Stimulated activated naive B cell treated with anti-CD40 and anti-IgM and Interleukin-4, amounts not matched to agents 10 μg/mL and 1 μg/mL and 100 μg/mL, for 72 hours (primary cell): ENCODE results near the gene LDHAL6B.

Experiments
- ATAC-seq, 2 donors: fragments of 150-1000 bp; cut with Tn5 transposase; replicated peaks; 2 replicates each; pipeline ENCODE4 v1.10.0; 2021; ENCODE audit warnings: moderate library complexity in 1 of 2
- DNase-seq: peaks from one replicate; pipeline ENCODE4 v3.0.0; 2021
- H3K27ac Mint-ChIP-seq: one replicate; pipeline ENCODE4 v1.8.0; 2022; ENCODE audit warnings: mild to moderate bottlenecking, mixed read lengths
- H3K27me3 Mint-ChIP-seq, 2 donors: one replicate each; pipeline ENCODE4 v1.8.0; 2022; ENCODE audit warnings: mixed read lengths in 2 of 2
- H3K36me3 Mint-ChIP-seq, 2 donors: one replicate each; pipeline ENCODE4 v1.8.0; 2022; ENCODE audit warnings: mixed read lengths in 2 of 2, mild to moderate bottlenecking in 1 of 2
- H3K4me1 Mint-ChIP-seq, 2 donors: one replicate each; pipeline ENCODE4 v1.8.0; 2022; ENCODE audit warnings: mixed read lengths in 2 of 2, mild to moderate bottlenecking in 1 of 2
- H3K4me3 Mint-ChIP-seq, 2 donors: one replicate each; pipeline ENCODE4 v1.8.0; 2022; ENCODE audit warnings: mild to moderate bottlenecking in 2 of 2, mixed read lengths in 2 of 2, moderate library complexity in 1 of 2
- H3K9me3 Mint-ChIP-seq, 2 donors: one replicate each; pipeline ENCODE4 v1.8.0; 2022; ENCODE audit warnings: mixed read lengths in 2 of 2, mild to moderate bottlenecking in 1 of 2

LDHAL6B gene

DNA sequence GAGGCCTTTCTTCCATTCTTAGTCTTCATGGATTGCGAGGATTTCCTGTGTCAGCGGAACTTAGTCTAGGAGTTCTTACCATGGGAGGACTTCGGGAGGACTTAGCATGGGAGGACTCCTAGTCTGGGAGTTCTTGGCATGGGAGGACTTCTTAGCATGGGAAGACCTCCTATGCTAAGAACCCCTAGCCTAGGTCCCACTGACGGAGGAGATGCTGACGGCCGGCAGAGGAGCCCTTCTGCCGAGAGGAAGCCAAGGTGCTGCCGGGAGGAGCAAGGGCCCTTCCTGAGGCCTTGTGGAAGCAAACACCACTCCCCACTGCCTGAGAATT lies 35.6 kb upstream of the LDHAL6B start:
- DNase-seq (no peak), ATAC-seq (no peak)
- Mint-ChIP-seq H3K4me3 (no peak overlapping the region), H3K27ac (no peak overlapping the region), H3K27me3 (no peaks in the 10 kb centered on the region), H3K9me3 (peaks cover 2 to 6% of the 10 kb centered on the region in 2 donors), H3K36me3 (peaks cover 56 to 78% of the 10 kb centered on the region in 2 donors), H3K4me1 (peaks cover 21 to 34% of the 10 kb centered on the region in 2 donors)

DNA sequence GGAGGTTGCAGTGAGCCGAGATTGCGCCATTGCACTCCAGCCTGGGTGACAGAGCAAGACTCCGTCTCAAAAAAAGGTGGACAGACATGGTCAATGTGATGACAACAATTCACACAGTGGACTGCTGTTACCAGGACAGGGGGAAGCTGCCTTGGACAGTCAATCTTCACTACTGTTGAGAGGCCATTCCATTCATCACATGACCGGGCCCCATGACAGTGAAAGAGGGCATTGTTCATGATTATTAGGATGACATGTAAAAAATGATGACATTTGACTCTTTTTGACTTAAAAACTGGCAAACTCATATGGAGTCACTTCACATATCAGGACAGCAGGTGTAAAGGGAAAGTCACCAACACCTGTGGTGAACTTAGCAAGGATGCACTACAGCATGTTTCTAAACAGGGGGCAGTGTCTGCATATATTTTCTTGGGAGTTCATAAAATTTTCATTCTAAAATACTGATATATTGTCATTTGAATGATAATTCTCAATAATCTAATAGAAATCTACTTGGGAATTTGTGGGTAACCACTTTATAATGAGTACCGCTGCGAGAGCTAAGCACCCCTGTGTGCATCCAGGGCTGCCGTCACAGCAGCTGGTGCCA lies 34.2 kb upstream of the LDHAL6B start:
- H3K4me1 Mint-ChIP-seq, result peaks cover 26 to 39% of the 10 kb centered on the region in 2 donors
- peaks cover 48 to 72% of the 10 kb centered on the region in 2 donors for H3K36me3 Mint-ChIP-seq
- ATAC-seq, result no peak
- no peak overlapping the region for H3K27ac Mint-ChIP-seq
- no peak for DNase-seq
- no peak overlapping the region for H3K4me3 Mint-ChIP-seq
- peaks cover 2 to 6% of the 10 kb centered on the region in 2 donors for H3K9me3 Mint-ChIP-seq
- H3K27me3 Mint-ChIP-seq, result no peaks in the 10 kb centered on the region

DNA sequence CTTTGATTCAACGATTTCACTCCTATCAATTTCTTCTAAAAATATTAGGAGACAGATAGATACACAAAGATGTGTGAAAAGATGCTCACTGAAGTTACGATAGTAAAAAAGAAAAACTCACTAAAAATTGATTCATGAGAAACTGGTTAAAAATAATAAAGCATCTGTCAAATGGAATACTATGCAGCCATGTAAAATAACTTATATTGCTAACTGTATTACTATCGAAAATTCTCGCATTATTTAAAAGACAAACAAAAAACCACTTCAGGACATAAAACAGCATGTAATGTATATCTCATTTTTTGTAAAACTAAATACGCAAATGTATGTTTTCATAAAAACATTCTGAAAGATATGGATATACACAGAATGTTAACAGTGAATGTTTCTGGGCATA lies 33.4 kb upstream of the LDHAL6B start:
- Mint-ChIP-seq H3K36me3 (peaks cover 53 to 75% of the 10 kb centered on the region in 2 donors), H3K27ac (no peak overlapping the region), H3K4me1 (peaks cover 33 to 47% of the 10 kb centered on the region in 2 donors), H3K4me3 (no peak overlapping the region), H3K9me3 (peaks cover 2 to 6% of the 10 kb centered on the region in 2 donors), H3K27me3 (no peaks in the 10 kb centered on the region)
- no peak for ATAC-seq
- no peak for DNase-seq

DNA sequence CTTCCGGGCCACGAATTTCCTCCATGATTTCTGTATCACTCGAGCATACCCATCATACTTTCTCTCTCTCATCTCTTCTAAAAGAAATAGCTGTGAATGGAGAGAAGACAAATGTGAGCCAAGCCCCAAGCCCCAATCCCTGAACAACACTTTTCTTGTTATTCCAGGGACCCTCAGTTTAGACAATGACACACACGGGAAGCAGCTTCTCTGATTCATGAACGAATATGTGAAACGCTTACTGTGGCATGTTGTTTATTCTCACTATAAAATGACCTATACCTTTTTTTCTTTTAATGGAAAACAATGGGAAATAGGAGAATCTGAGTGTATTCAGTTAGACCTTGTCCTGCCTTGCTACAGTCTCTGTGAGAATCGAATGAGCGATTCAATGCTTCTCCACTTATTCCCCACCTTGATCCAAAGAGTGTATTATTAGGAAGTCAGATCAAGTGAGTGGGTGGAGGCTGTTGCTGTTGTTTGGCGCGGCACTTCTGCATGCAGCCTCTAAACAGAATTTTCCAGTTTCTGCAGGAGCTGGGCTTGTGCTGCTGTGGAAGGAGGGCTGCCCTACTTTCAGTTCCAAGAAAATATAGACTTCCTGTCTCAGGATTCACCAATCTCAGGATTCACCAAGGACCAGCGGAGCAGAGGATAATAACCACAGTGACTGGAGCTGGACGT lies 32.4 kb upstream of the LDHAL6B start:
- H3K4me3 Mint-ChIP-seq, result no peak overlapping the region
- H3K4me1 Mint-ChIP-seq, result peaks cover 33 to 52% of the 10 kb centered on the region in 2 donors
- H3K27me3 Mint-ChIP-seq, result no peaks in the 10 kb centered on the region
- DNase-seq, result no peak
- ATAC-seq, result no peak
- H3K9me3 Mint-ChIP-seq, result peaks cover 2 to 6% of the 10 kb centered on the region in 2 donors
- peaks cover 58 to 75% of the 10 kb centered on the region in 2 donors for H3K36me3 Mint-ChIP-seq
- no peak overlapping the region for H3K27ac Mint-ChIP-seq

DNA sequence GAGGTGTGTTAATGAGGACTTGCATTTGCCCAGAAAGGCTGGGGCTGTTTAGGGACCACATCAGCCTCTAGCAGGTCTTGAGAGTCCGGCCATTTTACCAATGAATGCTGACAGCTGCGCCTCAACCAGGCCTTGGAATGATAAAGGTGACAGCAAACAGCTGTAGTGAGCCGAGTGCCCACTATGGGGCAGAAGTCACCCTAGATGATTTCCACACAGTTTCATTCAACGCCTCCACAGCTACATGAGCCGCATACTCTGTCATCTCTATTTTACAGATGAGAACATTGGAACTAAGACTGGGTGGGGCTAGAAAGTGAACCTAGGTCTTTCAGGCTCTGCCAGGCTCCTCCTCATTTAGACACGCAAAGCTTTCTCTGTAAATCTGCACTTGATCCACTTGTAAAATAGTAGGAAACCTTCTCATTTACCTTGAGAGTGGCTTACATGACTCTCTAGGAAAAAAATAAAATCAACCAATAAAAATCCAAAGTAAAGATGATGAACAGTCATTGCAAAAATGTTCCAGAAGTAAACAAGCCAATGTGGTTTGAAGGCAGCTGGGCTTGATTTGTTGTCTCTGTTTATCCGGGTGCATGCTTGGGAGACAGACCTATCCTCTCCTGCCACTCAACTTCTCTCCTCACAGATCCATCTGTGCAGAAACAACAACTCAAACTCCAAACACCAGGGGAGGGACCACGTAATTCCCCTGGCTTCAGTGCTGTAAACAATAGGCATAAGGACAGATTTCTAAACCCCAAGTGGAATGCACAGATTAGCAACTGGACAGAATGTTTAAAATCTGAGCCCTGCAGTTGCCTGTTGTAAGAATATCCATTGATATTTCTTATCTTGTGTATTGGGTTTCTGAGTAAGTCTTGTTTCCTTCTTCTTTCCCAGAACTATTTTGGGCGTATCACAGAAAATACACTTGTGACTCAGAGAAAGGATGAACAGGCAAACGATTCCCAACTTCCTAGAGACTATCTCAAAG lies 31.5 kb upstream of the LDHAL6B start:
- Mint-ChIP-seq H3K27me3 (no peaks in the 10 kb centered on the region), H3K9me3 (peaks cover 2 to 6% of the 10 kb centered on the region in 2 donors), H3K36me3 (peaks cover 55 to 75% of the 10 kb centered on the region in 2 donors), H3K4me3 (no peak overlapping the region), H3K27ac (peak overlapping the region; percentile 84), H3K4me1 (peaks cover 28 to 43% of the 10 kb centered on the region in 2 donors)
- DNase-seq, result peak; percentile 38
- ATAC-seq, result peak; percentile 66 to 68

DNA sequence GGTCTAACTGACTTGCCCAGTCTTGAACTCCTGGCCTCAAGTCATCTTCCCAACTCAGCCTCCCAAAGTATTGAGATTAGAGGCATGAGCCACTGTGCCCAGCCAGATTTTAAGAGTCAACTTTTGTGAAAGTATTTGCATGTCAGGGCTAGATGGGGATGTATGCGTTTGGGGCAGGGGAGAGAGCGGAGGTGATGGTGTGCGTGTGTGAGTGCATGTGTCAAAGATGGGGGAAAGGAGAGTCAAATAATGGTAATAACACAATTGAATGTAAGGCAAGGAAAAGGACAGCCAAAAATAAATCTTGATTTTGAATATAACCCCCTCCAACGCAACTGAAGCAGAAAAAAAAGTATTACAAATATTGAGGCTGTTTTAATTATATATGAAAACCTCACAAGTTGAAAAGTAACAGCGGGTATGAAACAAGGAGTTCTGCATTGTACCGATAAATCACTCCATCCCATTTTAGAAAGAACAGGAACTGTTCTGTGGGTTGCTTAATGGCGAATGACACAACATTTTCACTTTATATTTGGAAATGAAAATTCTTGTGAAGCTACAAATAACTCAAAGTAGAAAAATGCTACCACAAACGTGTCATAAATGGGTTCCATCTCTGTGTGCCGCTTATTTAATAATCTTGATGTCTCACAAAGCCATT lies 29.9 kb upstream of the LDHAL6B start:
- Mint-ChIP-seq H3K27ac (peak overlapping the region; percentile 95), H3K4me3 (peak overlapping the region; percentile 46 to 69), H3K36me3 (peaks cover 63 to 84% of the 10 kb centered on the region in 2 donors), H3K27me3 (no peaks in the 10 kb centered on the region), H3K4me1 (peaks cover 37 to 55% of the 10 kb centered on the region in 2 donors), H3K9me3 (peaks cover 7 to 13% of the 10 kb centered on the region in 2 donors)
- ATAC-seq, result peak; percentile 58 to 60
- no peak for DNase-seq

DNA sequence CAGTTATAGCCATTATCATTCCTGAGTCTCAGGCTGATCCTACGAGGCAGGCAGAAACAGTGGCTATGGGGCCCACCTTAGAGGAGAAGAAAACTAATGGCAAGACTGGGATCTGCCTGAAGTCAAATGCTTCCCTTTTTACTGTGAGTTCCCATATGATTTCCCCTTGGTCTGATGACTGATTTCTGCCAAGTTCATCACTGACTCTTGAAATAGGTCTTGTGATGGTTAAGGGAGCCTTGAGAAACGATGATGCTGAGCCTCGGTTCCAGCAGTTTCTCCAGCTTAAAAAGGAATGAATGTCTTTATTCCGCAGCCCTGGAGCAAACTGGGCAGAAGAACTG lies 29.4 kb upstream of the LDHAL6B start:
- peak; percentile 21 for DNase-seq
- peaks cover 37 to 55% of the 10 kb centered on the region in 2 donors for H3K4me1 Mint-ChIP-seq
- peak overlapping the region; percentile 46 to 69 for H3K4me3 Mint-ChIP-seq
- no peaks in the 10 kb centered on the region for H3K27me3 Mint-ChIP-seq
- peak; percentile 71 to 76 for ATAC-seq
- peaks cover 7 to 13% of the 10 kb centered on the region in 2 donors for H3K9me3 Mint-ChIP-seq
- H3K27ac Mint-ChIP-seq, result peak overlapping the region; percentile 95
- peaks cover 62 to 82% of the 10 kb centered on the region in 2 donors for H3K36me3 Mint-ChIP-seq

DNA sequence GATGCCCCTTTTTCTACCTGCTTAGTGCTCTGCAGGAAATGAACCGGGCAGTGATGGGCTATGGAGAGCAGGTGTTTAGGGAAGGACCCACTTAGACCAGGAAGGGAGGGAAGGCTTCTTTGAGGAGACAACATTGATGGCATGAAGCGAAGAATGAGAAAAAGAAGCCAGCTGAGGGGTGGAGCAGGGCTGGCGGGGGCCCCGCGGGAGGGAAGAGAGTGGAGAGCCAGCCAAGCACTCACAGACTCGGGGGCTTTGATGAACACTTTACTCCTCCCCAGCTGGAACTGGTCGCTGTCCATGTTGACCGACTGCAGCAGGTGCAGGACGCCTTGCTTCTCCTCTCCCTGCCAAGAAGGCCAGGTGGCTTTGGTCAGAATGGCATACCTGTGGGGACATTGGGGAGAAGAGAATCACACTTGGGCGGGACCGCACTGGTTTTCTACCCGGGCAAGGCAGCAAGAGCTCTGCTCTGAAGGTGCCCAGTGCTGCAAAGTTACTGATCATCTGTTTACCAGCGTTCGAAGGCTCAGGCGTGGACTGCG lies 28.4 kb upstream of the LDHAL6B start:
- H3K36me3 Mint-ChIP-seq, result peaks cover 70 to 89% of the 10 kb centered on the region in 2 donors
- ATAC-seq, result no peak
- peaks cover 37 to 55% of the 10 kb centered on the region in 2 donors for H3K4me1 Mint-ChIP-seq
- no peak for DNase-seq
- peak overlapping the region; percentile 46 to 59 for H3K4me3 Mint-ChIP-seq
- peak overlapping the region; percentile 95 for H3K27ac Mint-ChIP-seq
- H3K9me3 Mint-ChIP-seq, result peaks cover 7 to 13% of the 10 kb centered on the region in 2 donors
- H3K27me3 Mint-ChIP-seq, result no peaks in the 10 kb centered on the region

DNA sequence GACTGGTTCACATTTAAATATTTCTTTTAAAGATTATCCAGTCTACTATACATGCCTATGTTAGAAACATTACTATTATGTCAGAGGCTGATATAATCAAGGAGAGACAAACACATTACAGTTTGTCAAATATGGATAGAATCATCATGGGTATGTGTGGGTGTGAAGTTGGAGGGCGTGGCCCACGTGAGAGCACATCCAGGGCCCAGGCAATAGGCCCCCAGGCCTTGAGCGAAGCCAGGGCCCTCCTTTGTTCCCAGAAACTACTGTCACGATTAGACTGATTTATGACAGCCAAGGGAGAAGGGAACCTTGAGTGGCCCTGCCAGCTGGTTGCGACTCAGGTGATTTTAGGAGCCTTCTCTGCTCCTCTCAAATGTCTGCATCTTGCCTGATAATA lies 26.9 kb upstream of the LDHAL6B start:
- Mint-ChIP-seq H3K27ac (no peak overlapping the region), H3K9me3 (peaks cover 6 to 7% of the 10 kb centered on the region in 2 donors), H3K4me3 (no peak overlapping the region), H3K36me3 (peaks cover 74 to 91% of the 10 kb centered on the region in 2 donors), H3K27me3 (no peaks in the 10 kb centered on the region), H3K4me1 (peaks cover 37 to 55% of the 10 kb centered on the region in 2 donors)
- DNase-seq, result no peak
- no peak for ATAC-seq

DNA sequence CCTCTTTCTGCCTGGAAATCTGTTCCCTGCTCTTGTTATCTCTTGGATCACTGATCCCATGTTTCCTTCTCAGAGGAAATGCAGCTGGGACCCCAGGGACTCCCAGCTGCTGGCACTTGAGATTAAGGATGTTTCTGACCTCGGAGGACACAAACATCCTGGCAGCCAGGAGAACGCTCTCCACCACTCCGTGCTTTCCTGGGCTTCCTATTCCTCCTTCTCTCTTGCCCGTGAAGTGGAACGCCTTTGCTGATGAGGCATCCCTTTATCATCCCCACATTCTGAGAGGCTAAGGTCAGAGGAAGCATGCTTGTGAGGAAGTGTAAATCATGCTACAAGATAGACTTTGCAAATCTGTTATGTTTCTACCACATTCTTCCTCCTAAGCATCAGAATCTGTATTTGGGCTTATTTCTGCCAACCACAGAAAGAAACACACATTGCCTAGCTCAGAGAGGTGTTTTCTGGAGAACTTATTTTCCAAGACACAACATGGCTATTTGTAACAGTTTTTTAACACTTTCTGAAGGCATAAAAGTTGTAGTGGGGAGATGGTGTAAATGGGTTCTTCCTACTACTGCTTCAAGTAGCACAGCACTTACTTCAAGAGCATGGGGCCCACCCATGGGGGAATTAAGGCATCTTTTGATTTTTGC lies 25.6 kb upstream of the LDHAL6B start:
- Mint-ChIP-seq H3K4me1 (peaks cover 31 to 43% of the 10 kb centered on the region in 2 donors), H3K27me3 (no peaks in the 10 kb centered on the region), H3K27ac (peak overlapping the region; percentile 47), H3K4me3 (no peak overlapping the region), H3K9me3 (peaks cover 6 to 7% of the 10 kb centered on the region in 2 donors), H3K36me3 (peaks cover 72 to 88% of the 10 kb centered on the region in 2 donors)
- ATAC-seq (no peak), DNase-seq (no peak)

DNA sequence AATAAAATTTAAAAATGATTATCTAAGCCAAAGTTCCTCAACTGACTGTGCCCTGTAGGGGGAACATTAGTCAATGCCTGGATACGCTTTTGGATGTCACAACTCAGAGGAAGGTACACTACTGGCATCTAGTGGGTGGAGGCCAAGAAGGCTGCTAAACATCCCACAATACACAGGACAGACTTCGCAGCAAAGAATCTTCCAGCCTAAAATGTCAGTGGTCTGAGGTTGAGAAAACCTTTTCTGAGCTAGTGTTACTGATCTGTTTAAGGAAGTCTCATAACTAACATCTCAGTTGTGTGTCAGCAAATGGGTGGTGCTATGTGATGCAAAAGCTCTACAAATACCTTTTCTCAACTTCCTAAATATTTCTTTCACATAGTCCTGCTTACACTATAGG lies 20.9 kb upstream of the LDHAL6B start:
- Mint-ChIP-seq H3K4me3 (no peak overlapping the region), H3K9me3 (peaks cover 6 to 7% of the 10 kb centered on the region in 2 donors), H3K36me3 (peaks cover 71 to 82% of the 10 kb centered on the region in 2 donors), H3K27ac (no peak overlapping the region), H3K27me3 (no peaks in the 10 kb centered on the region), H3K4me1 (peaks cover 6 to 16% of the 10 kb centered on the region in 2 donors)
- ATAC-seq (peak; percentile 61 to 65), DNase-seq (no peak)

DNA sequence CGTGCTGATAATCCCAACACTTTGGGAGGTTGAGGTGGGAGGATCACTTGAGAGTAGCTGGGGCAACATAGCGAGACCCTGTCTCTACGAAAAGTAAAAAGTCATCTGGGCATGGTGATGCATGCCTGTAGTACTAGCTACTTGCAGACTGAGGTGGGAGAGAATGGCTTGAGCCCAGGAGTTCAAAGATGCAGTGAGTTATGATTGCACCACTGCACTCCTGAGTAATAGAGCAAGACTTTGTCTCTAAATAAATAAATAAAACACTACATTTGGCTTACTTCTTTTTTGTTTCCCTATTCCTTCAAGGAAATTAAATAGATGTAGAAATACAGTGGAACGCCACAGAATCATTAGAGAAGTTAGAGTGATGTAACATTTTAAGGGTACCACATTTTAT lies 20.1 kb upstream of the LDHAL6B start:
- ATAC-seq (no peak), DNase-seq (no peak)
- no peak overlapping the region for H3K27ac Mint-ChIP-seq
- peaks cover 67 to 81% of the 10 kb centered on the region in 2 donors for H3K36me3 Mint-ChIP-seq
- H3K27me3 Mint-ChIP-seq, result no peaks in the 10 kb centered on the region
- H3K4me3 Mint-ChIP-seq, result no peak overlapping the region
- H3K9me3 Mint-ChIP-seq, result peaks cover 0 to 2% of the 10 kb centered on the region in 2 donors
- peaks cover 0 to 8% of the 10 kb centered on the region in 2 donors for H3K4me1 Mint-ChIP-seq

DNA sequence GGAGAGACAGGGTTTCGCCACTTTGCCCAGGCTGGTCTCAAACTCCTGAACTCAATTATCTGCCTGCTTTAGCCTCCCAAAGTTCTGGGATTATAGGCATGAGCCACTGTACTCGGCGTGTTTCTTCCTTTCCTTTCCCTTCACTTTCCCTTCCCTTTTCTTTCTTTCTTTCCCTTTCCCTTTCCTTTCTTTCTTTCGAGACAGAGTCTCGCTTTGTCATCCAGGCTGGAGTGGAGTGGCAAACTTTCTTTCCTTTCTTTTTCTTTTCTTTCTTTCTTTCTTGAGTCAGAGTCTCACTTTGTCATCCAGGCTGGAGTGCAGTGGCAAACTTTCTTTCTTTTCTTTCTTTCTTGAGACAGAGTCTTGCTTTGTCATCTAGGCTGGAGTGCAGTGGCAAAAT lies 17.4 kb upstream of the LDHAL6B start:
- H3K4me1 Mint-ChIP-seq, result peaks cover 2 to 6% of the 10 kb centered on the region in 2 donors
- H3K27ac Mint-ChIP-seq, result peak overlapping the region; percentile 15
- ATAC-seq, result no peak
- DNase-seq, result no peak
- H3K27me3 Mint-ChIP-seq, result no peaks in the 10 kb centered on the region
- H3K4me3 Mint-ChIP-seq, result no peak overlapping the region
- peaks cover 62 to 78% of the 10 kb centered on the region in 2 donors for H3K36me3 Mint-ChIP-seq
- H3K9me3 Mint-ChIP-seq, result no peaks in the 10 kb centered on the region
